Measurements from ENCODE around the gene STAMBP. TPM values are rescaled to one million over a fixed set of nuclear protein-coding genes. Genes with fewer than 3 reads are reported as not detected.
A peak's percentile ranks its signal among the peaks of the same experiment; 100 is the strongest.

Gene STAMBP
- total and polyA plus RNA-seq, 2 of the 4 experiments (the other 2 are of a cell fraction) = 29.7 to 38.7 TPM

GRCh38 chr2:73850009-73850408 is 21.2 kb downstream of the STAMBP start:
- Histone ChIP-seq H3K36me3 (ENCODE audit: control insufficient read depth, insufficient read depth, low read length) (peaks cover 47% of the 10 kb centered on the region), H3K4ac (ENCODE audit: low read depth, low read length) (no peak overlapping the region), H3K23ac (ENCODE audit: low read depth, low read length) (no peak overlapping the region), H3K56ac (ENCODE audit: extremely low read depth, insufficient read depth, low read length) (no peak overlapping the region), H3K4me3 (ENCODE audit: insufficient read depth, low read depth, low read length) (no peak overlapping the region), H2AK5ac (ENCODE audit: low read depth, low read length) (no peak overlapping the region), H2BK120ac (ENCODE audit: low read depth, low read length) (no peak overlapping the region), H3K79me1 (ENCODE audit: low read depth in 1 of 2, low read length in 2 of 2) (peaks cover 0 to 11% of the 10 kb centered on the region in 2 experiments; a peak in 1 of 4 replicates), H4K91ac (ENCODE audit: insufficient read depth, low read depth, low read length) (peak overlapping the region; percentile 29; the same call in 1 of the 2 replicates), H4K8ac (ENCODE audit: low read depth in 2 of 2, low read length in 2 of 2) (no peak overlapping the region), H2AK9ac (replicated peaks; ENCODE audit: low read depth, low read length, poor library complexity) (no peak overlapping the region), H2BK15ac (ENCODE audit: low read depth, low read length) (no peak overlapping the region), H2BK20ac (ENCODE audit: low read depth, low read length) (no peak overlapping the region), H3K4me2 (ENCODE audit: low read depth, low read length) (no peak overlapping the region), H2BK5ac (ENCODE audit: low read depth, low read length, poor library complexity, severe bottlenecking) (no peak overlapping the region), H3K27me3 (ENCODE audit: control insufficient read depth, insufficient read depth, low read length) (no peaks in the 10 kb centered on the region), H4K20me1 (ENCODE audit: insufficient read depth, low read length) (no peaks in the 10 kb centered on the region), H3K18ac (ENCODE audit: low read depth, low read length) (no peak overlapping the region), H3K9me3 (ENCODE audit: control insufficient read depth, insufficient read depth, low read length) (no peaks in the 10 kb centered on the region), H3K9me1 (ENCODE audit: insufficient read depth, low read length) (peaks cover 4% of the 10 kb centered on the region), H3K9ac (ENCODE audit: low read depth, low read length) (no peak overlapping the region), H3K27ac (ENCODE audit: insufficient read depth, low read length) (no peak overlapping the region), H3K14ac (replicated peaks; ENCODE audit: low read depth, low read length) (no peak overlapping the region), H2AFZ (replicated peaks; ENCODE audit: low read length, poor library complexity) (no peak overlapping the region), H4K5ac (ENCODE audit: low read depth, low read length) (no peak overlapping the region), H3K4me1 (ENCODE audit: control insufficient read depth, insufficient read depth, low read length) (peaks cover 5% of the 10 kb centered on the region)
- POLR2A ChIA-PET (ENCODE audit: unreplicated experiment) = no interaction called here
- ATAC-seq (ENCODE audit: low read depth) (no peak; the same call in 1 of the 2 replicates), DNase-seq (no peak)
- TF ChIP-seq FOS (IDR thresholded peaks at IDR 0.05; ENCODE audit: low read depth, low read length) = no peak
- TF ChIP-seq RAD21 (IDR thresholded peaks at IDR 0.05; ENCODE audit: low read length) = no peak
- no peak for TF ChIP-seq MAFK (IDR thresholded peaks at IDR 0.05; ENCODE audit: low read depth, low read length)
- TF ChIP-seq MXI1 (IDR thresholded peaks at IDR 0.05; ENCODE audit: borderline replicate concordance, low read depth, low read length) = no peak
- TF ChIP-seq RFX5 (IDR thresholded peaks at IDR 0.05; ENCODE audit: low read depth, low read length) = no peak
- no peak for TF ChIP-seq NFE2L2 (IDR thresholded peaks at IDR 0.05; ENCODE audit: low read depth, low read length)
- TF ChIP-seq RCOR1 (IDR thresholded peaks at IDR 0.05; ENCODE audit: insufficient replicate concordance, low read length) = no peak
- no peak for TF ChIP-seq CTCF (conservative IDR thresholded peaks at IDR 0.05; ENCODE audit: low read depth, low read length)
- in situ Hi-C loops (cut with MboI; ENCODE audit: low sequenced_read_pairs) (no loop called here), dilution Hi-C loops (cut with HindIII; ENCODE audit: low sequenced_read_pairs, unreplicated experiment) (no loop called here), intact Hi-C loops (cut with micrococcal nuclease) (no loop called here)
- no CpG with 5 or more reads among the region's 2 CpGs for WGBS, 2 experiments (ENCODE audit: extremely low coverage in 2 of 2, insufficient read length in 1 of 2)
- BruUV-seq (replicated peaks) = no TSS peak
- CTCF ChIA-PET = no interaction called here

All from IMR-90 (cell line).